RPMI8226 (cell line): ENCODE data around the gene KRTAP10-2.
"Not testable (repeated sequence)": the region's sequence is repeated elsewhere in the genome, so short reads cannot be mapped to it uniquely, and the experiment has no call there.

Source experiments
- DNase-seq: peaks from one replicate; pipeline ENCODE4 v3.0.0-alpha.2; 2015

The KRTAP10-2 gene, protein sequence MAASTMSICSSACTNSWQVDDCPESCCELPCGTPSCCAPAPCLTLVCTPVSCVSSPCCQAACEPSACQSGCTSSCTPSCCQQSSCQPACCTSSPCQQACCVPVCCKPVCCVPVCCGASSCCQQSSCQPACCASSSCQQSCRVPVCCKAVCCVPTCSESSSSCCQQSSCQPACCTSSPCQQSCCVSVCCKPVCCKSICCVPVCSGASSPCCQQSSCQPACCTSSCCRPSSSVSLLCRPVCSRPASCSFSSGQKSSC

DNA sequence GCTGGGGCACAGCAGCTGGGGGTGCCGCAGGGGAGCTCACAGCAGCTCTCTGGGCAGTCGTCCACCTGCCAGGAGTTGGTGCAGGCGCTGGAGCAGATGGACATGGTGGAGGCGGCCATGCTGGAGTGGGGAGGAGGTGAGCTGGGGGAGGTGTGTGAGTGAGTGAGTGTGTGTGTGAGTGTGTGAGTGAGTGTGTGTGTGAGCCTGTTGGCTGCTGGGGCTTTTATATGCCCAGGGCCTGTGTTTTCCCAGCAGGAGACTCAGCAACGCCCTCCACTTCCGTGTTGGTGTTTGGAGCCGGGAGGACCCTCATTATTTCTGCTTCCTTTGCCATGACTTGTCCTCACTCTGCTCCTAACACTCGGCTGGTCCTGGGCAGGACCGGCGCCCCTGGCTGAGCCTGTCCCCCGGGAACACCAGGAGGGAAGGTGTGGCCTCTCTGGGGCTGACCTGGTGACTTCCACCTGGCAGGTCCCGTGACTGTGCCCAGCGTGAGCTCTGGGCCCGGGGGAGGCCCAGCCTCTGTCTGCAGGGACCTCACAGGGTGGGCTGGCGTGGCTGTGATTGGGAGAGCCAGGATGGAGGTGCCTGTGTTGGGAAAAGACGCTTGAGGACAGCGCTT is at the start of gene KRTAP10-2:
Gene KRTAP10-2, minus strand, starts transcription at position 166 of the 622 bp plus-strand sequence. Its CDS starts 47 bp downstream, at position 119.
- DNase-seq, result no peak

DNA sequence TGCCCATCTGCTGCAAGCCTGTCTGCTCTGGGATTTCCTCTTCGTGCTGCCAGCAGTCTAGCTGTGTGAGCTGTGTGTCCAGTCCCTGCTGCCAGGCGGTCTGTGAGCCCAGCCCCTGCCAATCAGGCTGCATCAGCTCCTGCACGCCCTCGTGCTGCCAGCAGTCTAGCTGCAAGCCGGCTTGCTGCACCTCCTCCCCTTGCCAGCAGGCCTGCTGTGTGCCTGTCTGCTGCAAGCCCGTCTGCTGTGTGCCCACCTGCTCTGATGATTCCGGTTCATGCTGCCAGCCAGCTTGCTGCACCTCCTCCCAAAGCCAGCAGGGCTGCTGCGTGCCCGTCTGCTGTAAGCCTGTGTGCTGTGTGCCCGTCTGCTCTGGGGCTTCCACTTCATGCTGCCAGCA is 49.8 kb upstream of the KRTAP10-2 start:
- DNase-seq, result peak; percentile 68

DNA sequence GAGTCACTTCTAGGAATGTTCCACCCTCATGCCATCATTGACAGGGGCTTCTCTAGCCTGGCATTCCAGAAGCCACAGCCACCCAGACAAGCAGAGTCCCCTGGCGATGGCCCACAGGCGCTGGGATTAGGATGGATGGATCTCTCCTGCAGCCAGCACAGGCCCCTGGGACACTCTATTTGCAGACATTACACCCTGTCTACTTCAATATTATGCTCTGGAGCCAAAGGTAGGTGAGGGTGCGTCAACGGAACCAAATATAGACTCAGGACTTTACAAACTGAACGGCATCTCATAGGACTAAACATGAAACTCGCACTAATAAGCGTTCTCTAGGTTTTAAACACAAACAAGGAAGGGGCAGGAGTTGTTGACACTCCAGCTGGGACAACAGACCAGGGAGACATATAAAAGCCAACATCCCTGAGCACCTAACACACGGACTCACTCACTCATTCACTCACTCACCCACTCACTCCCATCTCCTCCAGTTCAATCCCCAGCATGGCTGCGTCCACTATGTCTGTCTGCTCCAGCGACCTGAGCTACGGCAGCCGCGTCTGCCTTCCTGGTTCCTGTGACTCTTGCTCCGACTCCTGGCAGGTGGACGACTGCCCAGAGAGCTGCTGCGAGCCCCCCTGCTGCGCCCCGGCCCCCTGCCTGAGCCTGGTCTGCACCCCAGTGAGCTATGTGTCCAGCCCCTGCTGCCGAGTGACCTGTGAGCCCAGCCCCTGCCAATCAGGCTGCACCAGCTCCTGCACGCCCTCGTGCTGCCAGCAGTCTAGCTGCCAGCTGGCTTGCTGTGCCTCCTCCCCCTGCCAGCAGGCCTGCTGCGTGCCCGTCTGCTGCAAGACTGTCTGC is 49.0 kb upstream of the KRTAP10-2 start, which contains the start of gene KRTAP10-7:
Gene KRTAP10-7, plus strand, starts transcription at position 480 of the 861 bp plus-strand sequence. Its CDS starts 25 bp downstream, at position 505.
- not testable (repeated sequence) for DNase-seq

DNA sequence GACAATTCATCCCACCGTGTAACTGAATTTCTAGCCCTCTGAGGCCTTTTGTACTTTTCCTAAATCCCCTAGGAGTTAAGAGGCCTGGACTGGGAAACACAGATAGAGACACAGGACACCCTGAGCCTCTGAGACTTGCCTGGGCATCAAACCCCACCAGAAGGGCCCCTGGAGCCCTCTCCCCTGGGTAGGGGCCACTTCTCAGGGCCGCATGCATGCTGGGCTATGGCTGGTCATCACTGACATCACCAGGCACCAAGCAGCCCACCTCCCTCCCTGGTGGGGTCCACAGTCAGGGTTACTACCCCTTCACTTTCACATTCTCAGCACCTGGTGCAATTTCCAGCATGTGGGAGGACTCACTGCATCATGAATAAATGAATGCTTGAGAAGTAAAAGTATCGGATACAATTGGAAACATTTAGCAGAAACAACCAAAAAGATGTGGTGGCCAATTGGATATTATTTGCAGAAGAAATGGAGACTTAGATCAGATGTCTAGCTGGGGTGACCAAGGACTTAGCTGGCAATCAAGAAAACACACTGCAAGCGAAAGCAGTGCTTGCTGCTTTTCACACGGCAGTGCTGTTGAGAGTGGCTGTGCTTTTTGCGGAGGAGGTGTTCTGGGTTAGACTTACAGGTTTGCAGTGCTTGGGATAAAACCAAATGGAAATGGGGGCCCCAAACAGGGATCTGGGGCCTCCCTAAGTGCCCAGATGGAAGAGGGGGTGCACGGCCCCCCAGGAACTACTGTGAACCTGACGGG is 48.1 kb upstream of the KRTAP10-2 start:
- DNase-seq, result no peak

DNA sequence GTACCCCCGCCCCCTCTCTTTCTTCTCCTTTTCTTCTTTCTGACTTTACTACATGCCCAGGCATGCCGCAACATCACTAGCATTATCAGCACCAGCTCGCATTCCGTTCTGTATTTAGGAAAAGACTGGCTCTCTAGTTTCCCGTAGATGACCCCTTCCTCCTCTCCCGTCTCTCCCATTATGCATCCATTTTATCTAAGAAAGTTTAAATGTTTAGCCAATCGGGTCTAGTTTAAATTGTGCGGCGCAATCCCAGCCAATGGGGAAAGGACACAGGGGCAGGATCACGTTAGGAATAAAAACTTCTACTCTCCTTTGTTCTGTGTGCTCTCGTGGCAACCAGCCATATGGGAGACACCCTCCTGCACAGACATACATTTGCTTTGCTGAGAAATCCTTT is 46.8 kb upstream of the KRTAP10-2 start:
- no peak for DNase-seq

DNA sequence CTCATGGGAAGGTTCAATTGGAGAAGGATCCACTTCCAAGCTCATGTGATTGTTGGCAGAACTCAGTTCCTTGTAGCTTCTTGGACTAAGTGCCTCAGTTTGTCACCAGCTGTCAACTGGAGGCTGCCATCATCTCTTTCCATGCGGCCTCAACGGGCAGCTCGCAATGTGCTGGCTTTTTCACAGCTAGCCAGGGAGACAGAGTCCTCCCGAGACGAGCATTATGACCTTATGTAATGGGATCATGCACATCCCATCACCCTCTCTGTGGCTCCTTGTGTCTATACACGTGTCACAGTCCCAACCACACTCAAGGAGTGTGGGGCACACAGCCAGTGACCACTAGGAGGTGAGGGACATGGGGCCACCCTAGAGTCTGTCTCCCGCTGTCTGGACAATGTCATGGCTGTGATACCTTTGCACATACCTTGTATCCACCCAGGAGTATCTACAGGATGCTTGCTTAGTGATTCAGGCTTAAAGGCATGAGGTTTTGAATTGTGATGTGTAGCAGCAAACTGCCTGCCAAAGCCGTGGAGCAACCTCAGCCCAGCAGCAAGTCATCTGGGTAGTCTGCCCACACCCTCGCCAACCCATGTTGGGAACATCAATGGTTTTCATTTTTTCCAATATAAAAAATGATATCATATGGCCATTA is 44.9 kb upstream of the KRTAP10-2 start:
- DNase-seq, result no peak

DNA sequence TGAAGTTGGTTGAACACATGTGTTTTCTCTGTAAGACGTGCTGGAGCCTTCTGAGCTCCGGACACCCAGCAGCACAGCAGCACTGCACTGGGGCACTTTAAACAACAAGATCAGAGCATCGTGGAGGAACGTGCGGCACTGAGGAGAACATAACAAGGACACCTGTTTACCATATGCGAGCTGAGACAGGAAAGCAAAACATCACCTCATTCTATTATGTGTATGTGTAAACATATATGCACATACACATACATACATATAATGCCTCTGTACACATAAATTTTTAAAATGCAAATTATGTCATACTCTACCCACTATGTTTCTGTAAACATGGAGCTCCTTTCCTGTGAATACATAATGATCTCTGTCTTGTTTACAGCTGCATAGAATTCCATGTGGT is 44.2 kb upstream of the KRTAP10-2 start:
- no peak for DNase-seq

DNA sequence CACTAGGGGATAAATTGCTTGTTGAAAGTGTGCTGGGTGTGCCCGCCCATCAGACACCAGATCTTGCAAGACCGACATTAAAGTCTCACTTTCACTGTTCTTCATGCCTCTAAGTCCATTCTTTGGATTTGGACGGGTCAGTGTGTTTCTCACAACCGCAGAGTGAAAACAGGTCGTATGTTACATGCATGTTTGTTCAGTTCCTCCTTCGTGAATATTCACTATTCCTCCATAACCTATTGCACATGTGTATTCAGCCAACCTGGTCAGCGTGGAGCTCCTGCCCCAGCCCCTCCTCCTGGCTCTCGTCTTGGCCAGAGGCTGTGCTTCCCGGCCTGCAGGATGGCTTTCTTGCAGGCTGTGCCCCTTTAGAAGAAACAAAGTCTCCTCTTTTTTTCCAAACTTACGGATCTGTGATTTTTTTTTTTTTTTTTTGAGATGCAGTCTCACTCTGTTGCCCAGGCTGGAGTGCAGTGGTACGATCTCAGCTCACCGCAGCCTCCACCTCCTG is 43.2 kb upstream of the KRTAP10-2 start:
- DNase-seq, result no peak

DNA sequence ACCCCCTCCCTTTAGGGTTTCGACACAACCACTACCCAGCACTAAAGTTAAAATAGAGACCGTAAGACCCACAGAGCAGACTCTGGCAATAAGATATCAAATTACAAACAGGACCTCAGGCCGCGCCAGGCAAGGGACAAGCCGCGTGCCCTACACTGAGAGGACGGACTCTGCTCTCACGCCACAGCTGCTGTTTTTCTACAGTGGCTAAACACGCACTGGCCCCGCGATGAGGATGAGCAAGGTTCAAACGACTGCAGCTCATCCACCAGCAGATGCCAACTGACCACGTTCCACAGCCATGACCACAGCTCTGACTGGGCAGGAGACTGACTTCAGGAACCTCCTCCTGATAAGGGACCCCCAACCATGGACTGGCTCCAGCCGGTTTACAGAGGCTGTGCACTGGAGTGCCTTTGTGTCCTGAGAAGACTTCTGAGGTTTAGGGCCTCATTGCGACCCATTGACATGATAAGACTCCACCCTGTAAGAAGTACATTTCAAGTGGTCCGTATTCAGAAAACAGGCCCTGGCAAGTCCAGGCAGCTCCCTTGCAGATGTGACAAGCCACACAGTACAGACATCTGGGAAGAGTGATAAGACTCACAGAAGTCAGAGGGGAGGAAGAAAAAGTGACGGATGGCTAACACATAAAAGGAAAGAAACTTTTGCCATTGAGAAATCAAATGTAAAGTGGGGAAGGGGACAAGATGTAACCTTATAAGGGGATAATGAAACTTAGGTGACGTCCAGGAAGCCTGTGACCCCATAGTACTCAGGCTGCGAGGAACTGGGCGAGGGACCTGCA is 42.5 kb upstream of the KRTAP10-2 start:
- DNase-seq, result no peak

DNA sequence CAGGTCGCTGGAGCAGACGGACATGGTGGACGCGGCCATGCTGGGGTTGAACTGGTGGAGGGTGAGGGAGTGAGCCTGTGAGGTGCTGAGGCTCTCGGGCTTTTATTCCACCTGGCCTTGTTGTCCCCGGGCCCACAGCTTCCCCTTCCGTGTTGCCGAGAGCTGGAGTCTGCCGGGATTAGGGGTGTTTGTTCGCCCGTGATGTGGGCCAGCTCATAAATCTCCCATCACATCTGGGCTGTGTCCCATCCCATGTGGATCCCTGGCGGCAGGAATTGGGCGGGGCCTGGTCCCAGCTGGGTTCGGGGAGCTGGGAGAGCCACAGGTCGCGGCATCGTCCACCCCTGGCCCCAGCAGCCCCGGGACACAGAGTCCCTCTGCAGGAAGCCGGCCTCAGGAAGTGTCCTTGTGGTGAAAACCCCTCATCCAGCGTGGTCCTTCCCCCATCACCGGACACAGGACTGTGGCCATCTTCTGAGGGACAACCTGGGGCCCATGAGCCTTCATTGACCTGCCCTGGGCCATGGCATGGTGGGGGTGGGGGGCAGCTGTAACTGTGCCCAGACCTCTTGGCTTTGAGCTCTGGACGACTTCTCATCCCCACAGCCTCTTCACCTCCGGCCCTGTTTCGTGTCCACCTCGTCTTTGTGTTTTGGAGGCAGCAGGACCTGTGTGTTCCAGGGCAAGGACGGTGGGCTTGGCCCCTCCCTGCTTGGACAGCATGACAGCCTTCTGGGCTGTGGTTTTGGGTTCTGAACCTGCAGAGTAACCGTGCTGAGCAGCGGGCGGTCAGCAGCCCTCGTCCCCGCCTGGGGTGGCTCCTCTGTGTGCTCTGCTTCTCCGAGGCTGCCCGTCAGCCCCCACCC is 41.4 kb upstream of the KRTAP10-2 start, which contains the start of gene KRTAP10-6:
Gene KRTAP10-6, minus strand, starts transcription at position 60 of the 866 bp plus-strand sequence. Its CDS starts 21 bp downstream, at position 39.
- DNase-seq, result no peak

DNA sequence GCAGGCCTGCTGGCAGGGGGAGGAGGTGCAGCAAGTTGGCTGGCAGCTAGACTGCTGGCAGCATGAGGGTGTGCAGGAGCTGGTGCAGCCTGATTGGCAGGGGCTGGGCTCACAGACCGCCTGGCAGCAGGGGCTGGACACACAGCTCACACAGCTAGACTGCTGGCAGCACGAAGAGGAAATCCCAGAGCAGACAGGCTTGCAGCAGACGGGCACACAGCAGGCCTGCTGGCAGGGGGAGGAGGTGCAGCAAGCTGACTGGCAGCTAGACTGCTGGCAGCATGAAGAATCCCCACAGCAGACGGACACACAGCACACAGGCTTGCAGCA is 40.5 kb upstream of the KRTAP10-2 start:
- not testable (repeated sequence) for DNase-seq

DNA sequence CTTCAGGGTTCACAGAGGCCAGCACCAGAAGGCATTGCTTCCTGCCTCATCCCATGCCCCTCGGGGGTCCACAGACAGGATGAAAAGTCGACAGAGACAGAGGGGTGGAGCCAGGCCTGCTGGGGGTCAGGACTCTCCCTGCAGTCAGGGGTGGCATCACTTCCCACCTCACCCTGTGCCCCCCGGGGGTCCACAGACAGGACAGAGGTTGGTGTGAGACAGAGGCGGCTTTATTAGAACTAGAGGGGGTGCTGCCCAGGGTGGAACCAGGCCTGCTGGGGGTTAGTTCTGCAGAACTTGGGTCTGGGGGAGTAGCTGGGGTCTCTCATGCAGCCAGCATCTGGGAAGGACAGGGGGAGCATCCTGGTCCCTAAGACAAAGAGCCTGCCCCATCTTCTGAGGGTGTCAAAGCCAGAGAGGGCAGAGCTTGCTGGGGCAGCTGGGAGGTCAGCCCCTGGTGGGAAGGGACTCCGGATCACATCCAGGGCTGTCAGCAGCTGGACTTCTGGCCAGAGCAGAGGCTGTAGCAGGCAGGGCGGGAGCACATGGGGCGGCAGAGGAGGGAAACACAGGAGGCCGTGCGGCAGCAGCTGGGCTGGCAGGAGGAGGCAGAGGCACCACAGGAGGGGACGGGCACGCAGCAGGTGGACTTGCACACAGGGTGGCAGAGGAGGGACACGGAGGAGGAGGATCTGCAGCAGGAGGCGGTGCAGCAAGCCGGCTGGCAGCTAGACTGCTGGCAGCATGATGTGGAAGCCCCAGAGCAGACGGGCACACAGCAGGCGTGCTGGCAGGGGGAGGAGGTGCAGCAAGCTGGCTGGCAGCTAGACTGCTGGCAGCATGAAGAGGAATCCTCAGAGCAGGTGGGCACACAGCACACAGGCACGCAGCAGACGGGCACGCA is 39.8 kb upstream of the KRTAP10-2 start:
- DNase-seq, result not testable (repeated sequence)

DNA sequence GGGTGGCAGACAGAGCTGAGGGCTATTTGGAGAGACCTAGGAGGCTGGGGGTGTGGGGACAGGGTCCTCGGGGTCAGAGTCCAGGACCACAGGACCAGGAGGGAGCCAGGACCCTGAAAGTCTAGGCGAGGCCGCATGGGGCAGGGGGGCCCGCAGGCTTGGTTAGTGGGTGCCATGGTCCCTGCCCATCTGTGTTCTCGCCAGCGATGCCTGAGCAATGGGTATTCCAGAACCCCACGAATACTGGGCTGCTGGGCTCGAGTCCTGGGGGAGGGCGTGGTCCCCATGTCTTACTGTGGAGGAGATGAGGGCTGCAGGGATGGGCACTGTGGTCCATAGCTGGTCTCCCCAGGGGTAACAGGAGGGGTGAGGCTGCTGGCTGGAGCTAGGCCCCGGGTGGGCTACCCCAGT is 39.0 kb upstream of the KRTAP10-2 start:
- no peak for DNase-seq

DNA sequence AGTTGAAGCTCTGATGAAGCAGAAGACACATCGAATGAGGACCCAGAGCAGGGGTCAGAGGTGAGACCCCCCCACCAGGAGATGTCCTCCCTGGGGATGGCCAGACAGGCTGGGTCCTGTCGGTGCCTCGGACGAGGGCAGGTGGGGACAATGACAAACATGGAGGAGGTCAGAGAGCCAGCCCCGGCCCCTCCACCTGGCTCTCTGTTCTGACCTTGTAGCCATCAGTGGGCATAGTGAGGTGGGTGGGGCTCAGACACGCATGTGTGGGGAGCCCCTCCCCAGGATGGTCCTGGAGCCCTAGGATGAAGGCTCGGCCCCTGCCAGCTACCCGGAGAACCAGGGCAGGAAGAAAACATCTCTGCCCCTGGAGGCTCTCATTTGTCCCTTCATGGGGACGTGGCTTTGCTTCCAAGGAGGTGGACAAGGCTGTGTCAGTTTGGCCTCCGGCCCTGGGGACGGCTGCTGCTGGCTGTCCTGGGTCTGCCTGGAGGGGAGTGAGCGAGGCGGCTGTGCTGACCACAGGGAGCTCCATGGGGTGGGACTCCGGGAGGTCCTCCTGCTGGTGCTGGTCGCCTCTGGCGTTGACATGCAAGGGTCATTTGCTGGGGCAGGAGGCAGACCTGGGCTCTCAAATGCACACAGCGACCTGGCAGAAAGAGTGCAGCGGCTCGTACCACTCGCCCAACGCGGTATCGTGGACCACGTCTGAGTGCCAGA is 38.4 kb upstream of the KRTAP10-2 start:
- no peak for DNase-seq

DNA sequence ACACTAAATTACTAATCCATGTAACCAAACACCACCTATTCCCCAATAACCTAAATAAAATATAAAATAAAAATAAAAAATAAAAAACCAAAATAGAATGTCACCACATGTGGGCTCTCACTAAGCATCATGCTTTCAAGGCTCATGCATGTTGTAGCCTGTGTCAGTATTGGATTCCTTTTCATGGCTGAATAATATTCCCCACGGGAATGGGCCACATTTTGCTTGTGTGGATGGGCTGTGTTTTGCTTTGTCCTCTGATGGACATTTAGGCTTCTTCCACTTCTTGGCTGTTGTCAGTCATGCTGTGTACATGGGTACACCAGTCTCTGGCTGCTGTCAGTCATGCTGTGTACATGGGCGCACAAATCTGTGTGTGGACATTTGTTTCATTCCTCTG is 37.8 kb upstream of the KRTAP10-2 start:
- DNase-seq, result no peak

DNA sequence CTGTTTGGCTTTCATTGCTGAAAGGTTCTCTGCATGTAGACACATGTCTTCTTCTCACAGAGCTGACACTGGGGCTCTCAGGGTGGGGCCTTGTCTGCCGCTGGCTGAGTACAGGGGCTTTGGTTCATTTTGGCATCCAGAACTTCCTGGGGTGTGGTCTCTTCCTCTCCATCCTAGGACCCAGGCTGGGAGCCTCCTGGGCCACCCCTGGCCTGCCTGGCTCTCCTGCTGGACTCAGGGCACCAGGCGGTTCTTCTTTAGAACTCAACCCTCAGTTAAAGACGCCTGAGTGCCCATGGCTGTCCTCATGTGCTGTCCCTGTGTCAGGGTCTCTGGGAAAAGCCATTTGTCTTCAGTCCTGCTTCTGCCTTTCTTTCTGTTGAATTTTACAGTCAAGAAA is 34.6 kb upstream of the KRTAP10-2 start:
- DNase-seq, result no peak

DNA sequence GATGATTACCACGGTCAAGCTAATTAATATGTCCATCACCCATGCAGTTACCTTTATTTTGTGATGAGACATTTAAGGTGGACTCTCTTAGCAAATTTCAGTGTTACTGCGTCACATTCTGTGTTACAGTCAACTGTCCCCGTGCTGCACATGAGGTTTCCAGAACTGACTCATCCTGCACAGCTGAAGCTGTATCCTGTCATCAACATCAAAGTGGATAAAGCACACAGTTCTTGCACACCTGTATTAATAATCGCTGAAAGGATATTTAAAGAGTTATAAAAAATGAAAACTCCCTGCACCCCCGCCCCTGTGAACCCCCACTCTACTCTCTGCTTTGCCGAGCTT is 32.5 kb upstream of the KRTAP10-2 start:
- DNase-seq, result no peak

DNA sequence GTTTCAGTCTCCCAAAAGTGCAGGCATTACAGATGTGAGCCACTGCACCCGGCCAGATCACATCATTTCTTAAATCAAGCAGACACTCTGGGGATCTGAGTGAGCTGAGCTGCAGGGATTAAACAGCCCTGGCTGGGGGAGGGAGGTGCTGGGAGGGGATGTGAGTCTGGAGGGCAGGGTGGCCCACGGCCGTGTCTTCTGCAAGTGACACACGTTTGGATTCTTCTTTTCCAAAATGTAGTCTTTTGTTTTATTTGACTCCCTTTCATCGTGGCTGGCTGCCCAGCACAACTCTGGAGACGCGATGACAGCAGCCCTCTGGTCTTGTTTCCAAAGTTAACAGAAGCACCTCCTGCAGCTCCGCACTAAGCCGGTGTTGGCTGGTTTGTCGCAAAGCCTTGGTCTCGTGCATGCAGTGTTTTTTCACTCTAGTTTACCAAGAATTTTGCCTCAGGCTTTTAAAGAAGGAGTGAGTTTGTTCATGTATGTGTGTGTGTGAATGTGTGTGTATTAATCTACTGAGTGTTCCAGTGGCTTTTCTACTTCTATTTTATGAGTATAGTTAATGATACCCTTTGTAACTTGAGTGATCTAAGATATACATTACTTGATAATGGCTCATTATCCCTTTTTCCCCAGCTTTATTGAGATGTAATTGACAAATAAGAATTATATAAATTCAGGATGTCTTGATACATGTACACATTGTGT is 31.9 kb upstream of the KRTAP10-2 start:
- DNase-seq, result no peak
